ENCODE results near the gene CLUH. TPM values are rescaled to one million over a fixed set of nuclear protein-coding genes. Genes with fewer than 3 reads are reported as not detected.

The CLUH gene
- total and polyA plus RNA-seq, 2 donors (not counting 3 experiments of a cell fraction or from before 2014, with no cell fraction given) = 33.8 to 80.7 TPM

DNA sequence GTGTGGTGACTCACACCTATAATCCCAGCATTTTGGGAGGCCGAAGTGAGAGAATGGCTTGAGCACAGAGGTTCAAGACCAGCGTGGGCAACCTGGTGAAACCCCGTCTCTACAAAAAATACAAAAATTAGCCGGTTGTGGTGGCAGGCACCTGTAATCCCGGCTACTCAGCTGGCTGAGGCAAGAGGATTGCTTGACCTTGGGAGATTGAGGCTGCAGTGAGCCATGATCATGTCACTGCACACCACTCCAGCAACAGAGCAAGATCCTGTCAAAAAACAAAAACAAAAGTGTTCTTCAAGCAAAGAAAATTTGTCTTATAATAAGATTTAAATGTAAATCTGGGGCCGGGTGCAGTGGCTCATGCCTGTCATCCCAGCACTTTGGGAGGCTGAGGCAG is 66.6 kb downstream of the CLUH start:
- H3K4me2 ChIP-seq (ENCODE audit: insufficient read depth, low read length) = no peak overlapping the region
- H3K27me3 ChIP-seq (ENCODE audit: control insufficient read depth in 2 of 2, insufficient read depth in 2 of 2, low read length in 2 of 2) = no peaks in the 10 kb centered on the region
- no peak overlapping the region for H3K9ac ChIP-seq (replicated peaks; ENCODE audit: extremely low read depth, insufficient read depth, low read length)
- ChIA-PET CTCF (no interaction called here), POLR2A (no interaction called here)
- BruUV-seq (replicated peaks) = no TSS peak
- no peaks in the 10 kb centered on the region for H3K4me1 ChIP-seq (ENCODE audit: control insufficient read depth, extremely low read depth, insufficient read depth, low read length)
- peaks cover 3 to 4% of the 10 kb centered on the region in 2 experiments for H3K36me3 ChIP-seq (ENCODE audit: control insufficient read depth in 2 of 2, extremely low read depth in 1 of 2, insufficient read depth in 2 of 2, low read length in 2 of 2)
- H3K9me3 ChIP-seq (replicated peaks; ENCODE audit: control insufficient read depth, insufficient read depth, low read length) = no peaks in the 10 kb centered on the region
- DNase-seq (ENCODE audit: low read depth, low spot score) (no peak), FAIRE-seq (no peak)
- peaks cover 5% of the 10 kb centered on the region for H4K20me1 ChIP-seq (replicated peaks; ENCODE audit: control insufficient read depth, extremely low read depth, insufficient read depth, low read length)
- TF ChIP-seq POLR2A (IDR thresholded peaks at IDR 0.05; ENCODE audit: low read depth, low read length) = no peak
- TF ChIP-seq, protein P1, sequence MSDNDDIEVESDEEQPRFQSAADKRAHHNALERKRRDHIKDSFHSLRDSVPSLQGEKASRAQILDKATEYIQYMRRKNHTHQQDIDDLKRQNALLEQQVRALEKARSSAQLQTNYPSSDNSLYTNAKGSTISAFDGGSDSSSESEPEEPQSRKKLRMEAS (IDR thresholded peaks at IDR 0.05; ENCODE audit: insufficient read depth, insufficient read length) = no peak
- TF ChIP-seq GATA2 (IDR thresholded peaks at IDR 0.05; ENCODE audit: insufficient read depth, insufficient read length, low read depth, low read length) = no peak
- no peak for TF ChIP-seq MYC (IDR thresholded peaks at IDR 0.05; ENCODE audit: low read depth, low read length)
- TF ChIP-seq FOS (IDR thresholded peaks at IDR 0.05; ENCODE audit: borderline replicate concordance, insufficient read depth, low read length) = no peak
- H3K4me3 ChIP-seq (replicated peaks in 1 of 3; ENCODE audit: insufficient read depth in 1 of 3, low read depth in 1 of 3, low read length in 3 of 3) = no peak overlapping the region
- no peak overlapping the region for H2AFZ ChIP-seq (ENCODE audit: low read depth, low read length)
- intact Hi-C loops (cut with micrococcal nuclease) (no loop called here), dilution Hi-C loops (cut with MboI; ENCODE audit: extremely low pct_ligation_motif_present, low sequenced_read_pairs) (no loop called here)
- H3K27ac ChIP-seq (ENCODE audit: insufficient read depth, low read depth, low read length) = no peak overlapping the region
- peaks cover 77% of the 10 kb centered on the region for H3K79me2 ChIP-seq (ENCODE audit: control insufficient read depth, insufficient read depth, low read length)
- H3K9me1 ChIP-seq (replicated peaks; ENCODE audit: control insufficient read depth, extremely low read depth, insufficient read depth, low read length) = no peaks in the 10 kb centered on the region

MicroRNAs encoded within 50 kb of the gene (microRNA counts, 767-probe panel; counts per million panel counts)
- microRNA hsa-miR-1253 = 723 counts per million, percentile 96 among the panel's probes with 10 or more counts

Small RNA genes within 50 kb of the gene (microRNA-seq; reads per million reads assigned to microRNA genes)
- gene MIR1253 (ENCODE audit: borderline number of aligned reads, borderline replicate concordance) = not detected
- gene MIR6776 (ENCODE audit: borderline number of aligned reads, borderline replicate concordance) = not detected

Small RNA genes within 50 kb of the gene (small RNA-seq; reads per million reads assigned to genes)
- gene MIR1253 (ENCODE audit: insufficient read depth, insufficient read length, low read depth, low replicate concordance) (not detected), gene MIR6776 (ENCODE audit: insufficient read depth, insufficient read length, low read depth, low replicate concordance) (not detected), gene RN7SL608P (ENCODE audit: insufficient read depth, insufficient read length, low read depth, low replicate concordance) (not detected), gene hsa-mir-1253 (ENCODE audit: insufficient read depth, insufficient read length, low read depth, low replicate concordance) (not detected)

Other genes with a start within 250 kb of the CLUH start
- 22.9 and 24.7 TPM in 2 replicates for gene METTL16, start 199.9 kb downstream of the CLUH start, total RNA-seq
- gene METTL16, start 199.9 kb downstream of the CLUH start, polyA plus RNA-seq = 8.4 and 11.0 TPM in 2 replicates
- gene PAFAH1B1, start 118.1 kb downstream of the CLUH start, total RNA-seq = 153 and 158 TPM in 2 replicates
- gene PAFAH1B1, start 118.1 kb downstream of the CLUH start, polyA plus RNA-seq = 46.4 and 46.5 TPM in 2 replicates
- gene CCDC92B, start 37.9 kb upstream of the CLUH start, total RNA-seq = not detected in 2 replicates
- not detected in 2 replicates for gene CCDC92B, start 37.9 kb upstream of the CLUH start, polyA plus RNA-seq
- gene RAP1GAP2, start 84.7 kb upstream of the CLUH start, total RNA-seq = 3.1 and 3.6 TPM in 2 replicates
- gene RAP1GAP2, start 84.7 kb upstream of the CLUH start, polyA plus RNA-seq = 1.4 and 2.3 TPM in 2 replicates